Body of pancreas (tissue), 4 donors: ENCODE results near the gene DCHS2. TPM values are rescaled to one million over a fixed set of nuclear protein-coding genes. Genes with fewer than 3 reads are reported as not detected.

Experiments
- ATAC-seq: fragments of 150-250 bp; one replicate; pipeline ENCODE4 v1.9.1; 2016
- DNase-seq, 4 donors: peaks; one replicate each; pipeline ENCODE4 v3.0.0-alpha.2; 2019
- H3K27ac ChIP-seq, 4 donors: fragments of 200-600 bp; sonication (generic); 1 replicate in 3 of 4; 2 replicates in 1 of 4; pipeline versions ENCODE4 v1.5.1 to v1.6.1; 2016 to 2019; ENCODE audit warnings: mild to moderate bottlenecking in 1 of 4, mixed read lengths in 1 of 4, moderate library complexity in 1 of 4
- H3K27me3 ChIP-seq, 2 donors: fragments of 200-600 bp; sonication (generic); one replicate each; pipeline ENCODE4 v1.6.0; 2016; ENCODE audit warnings: mild to moderate bottlenecking in 1 of 2
- H3K36me3 ChIP-seq, 2 donors: fragments of 200-600 bp; sonication (generic); replicated peaks in 1 of 2; 2 replicates each; pipeline ENCODE4 v1.5.1; 2016; ENCODE audit warnings: low read depth in 2 of 2; ENCODE audit not compliant: insufficient read depth in 1 of 2
- H3K4me1 ChIP-seq: fragments of 200-600 bp; sonication (generic); one replicate; pipeline ENCODE4 v1.6.0; 2016
- H3K4me3 ChIP-seq, 2 donors: fragments of 200-600 bp; sonication (generic); 1 replicate in 1 of 2; 2 replicates in 1 of 2; pipeline ENCODE4 v1.5.1; 2016 to 2019
- H3K9me3 ChIP-seq, 3 donors: fragments of 200-600 bp; sonication (generic); 1 replicate in 2 of 3; 2 replicates in 1 of 3; pipeline ENCODE4 v1.5.1; 2016
- CTCF ChIP-seq, 7 experiments: fragments of 450-650 bp in 4 of 7; fragments of 200-600 bp in 3 of 7; sonication (generic) in 3 of 7; IDR thresholded peaks; one replicate each; pipeline ENCODE4 v1.5.1; 2016 to 2019; ENCODE audit warnings: antibody characterized with exemption in 7 of 7
- POLR2A ChIP-seq, 3 donors: fragments of 450-650 bp; IDR thresholded peaks; one replicate each; pipeline ENCODE4 v1.6.1; 2016; ENCODE audit warnings: antibody characterized with exemption in 3 of 3, mild to moderate bottlenecking in 2 of 3
- WGBS, 2 donors: methylation state at CpG; one replicate each; pipeline ENCODE4 v1.1.5; 2017; 5-methylcytosine and 5-hydroxymethylcytosine counted together
- intact Hi-C: fragments of 100-400 bp; cut with DNase I; formaldehyde crosslinking; loops from one replicate; pipeline ENCODE4 v1.15.1; 2023
- total RNA-seq, 2 donors: library from RNA; depleted of rRNA; stranded (reverse); fragments of >200 nt; gene quantifications; one replicate each; pipeline ENCODE4 v1.1.0, GENCODE V29; 2016

The DCHS2 gene
- total RNA-seq, 2 donors from 2014 or later = 0.33 to 0.78 TPM

- H3K27me3 ChIP-seq = no peaks in the 10 kb centered on the region
- H3K4me3 ChIP-seq = no peak overlapping the region
- H3K4me1 ChIP-seq = no peaks in the 10 kb centered on the region
- H3K9me3 ChIP-seq = no peaks in the 10 kb centered on the region
- H3K36me3 ChIP-seq = no peaks in the 10 kb centered on the region
- 58 to 59% methylated on average over 10 of the region's 10 CpGs for WGBS, 2 donors
- no peak for ATAC-seq
- intact Hi-C loops = no loop called here
- TF ChIP-seq POLR2A (IDR thresholded peaks at IDR 0.05) = no peak
- peak in 4 of 7 experiments; percentile 8 to 45 (median 22) for TF ChIP-seq CTCF (IDR thresholded peaks at IDR 0.05)
- peak in 1 of 4 donors; percentile 10 for DNase-seq
- H3K27ac ChIP-seq = no peak overlapping the region
These were observed 92.2 kb downstream of the DCHS2 start for GRCh38 chr4:154399259-154399974.

- WGBS, 2 donors = 80 to 82% methylated on average over 3 of the region's 3 CpGs
- H3K27me3 ChIP-seq = no peaks in the 10 kb centered on the region
- H3K9me3 ChIP-seq = no peaks in the 10 kb centered on the region
- no peak for DNase-seq
- H3K27ac ChIP-seq = no peak overlapping the region
- H3K36me3 ChIP-seq = no peaks in the 10 kb centered on the region
- intact Hi-C loops = no loop called here
- ATAC-seq = no peak
- TF ChIP-seq POLR2A (IDR thresholded peaks at IDR 0.05) (no peak), CTCF (IDR thresholded peaks at IDR 0.05) (no peak)
- no peaks in the 10 kb centered on the region for H3K4me1 ChIP-seq
- no peak overlapping the region for H3K4me3 ChIP-seq
These were observed 101.3 kb downstream of the DCHS2 start for GRCh38 chr4:154390324-154390723.

GRCh38 chr4:154389148-154389547 is 102.5 kb downstream of the DCHS2 start:
- no peak overlapping the region for H3K27ac ChIP-seq
- TF ChIP-seq CTCF (IDR thresholded peaks at IDR 0.05) (no peak), POLR2A (IDR thresholded peaks at IDR 0.05) (no peak)
- H3K4me1 ChIP-seq = no peaks in the 10 kb centered on the region
- no peaks in the 10 kb centered on the region for H3K9me3 ChIP-seq
- H3K4me3 ChIP-seq = no peak overlapping the region
- H3K27me3 ChIP-seq = no peaks in the 10 kb centered on the region
- ATAC-seq = no peak
- H3K36me3 ChIP-seq = no peaks in the 10 kb centered on the region
- DNase-seq = no peak
- intact Hi-C loops = no loop called here

- no peaks in the 10 kb centered on the region for H3K36me3 ChIP-seq
- H3K27ac ChIP-seq = no peak overlapping the region
- no peak for ATAC-seq
- intact Hi-C loops = no loop called here
- no peaks in the 10 kb centered on the region for H3K9me3 ChIP-seq
- H3K27me3 ChIP-seq = no peaks in the 10 kb centered on the region
- TF ChIP-seq POLR2A (IDR thresholded peaks at IDR 0.05) (no peak), CTCF (IDR thresholded peaks at IDR 0.05) (no peak)
- no peak for DNase-seq
- no peak overlapping the region for H3K4me3 ChIP-seq
- 58 to 60% methylated on average over 4 of the region's 4 CpGs for WGBS, 2 donors
- H3K4me1 ChIP-seq = no peaks in the 10 kb centered on the region
These were observed 107.6 kb downstream of the DCHS2 start for GRCh38 chr4:154384012-154384411.

GRCh38 chr4:154376486-154376885 is 115.1 kb downstream of the DCHS2 start:
- H3K27me3 ChIP-seq = no peaks in the 10 kb centered on the region
- DNase-seq = no peak
- no peaks in the 10 kb centered on the region for H3K4me1 ChIP-seq
- no peak overlapping the region for H3K4me3 ChIP-seq
- TF ChIP-seq POLR2A (IDR thresholded peaks at IDR 0.05) (no peak), CTCF (IDR thresholded peaks at IDR 0.05) (no peak)
- intact Hi-C loops = no loop called here
- H3K36me3 ChIP-seq = no peaks in the 10 kb centered on the region
- ATAC-seq = no peak
- WGBS, 2 donors = 65 to 81% methylated on average over 1 of the region's 1 CpG
- H3K27ac ChIP-seq = no peak overlapping the region
- no peaks in the 10 kb centered on the region for H3K9me3 ChIP-seq
